GM21717 (cell line): ENCODE data around the gene SLC12A6.
A peak's percentile ranks its signal among the peaks of the same experiment; 100 is the strongest.
"Not testable (repeated sequence)": the region's sequence is repeated elsewhere in the genome, so short reads cannot be mapped to it uniquely, and the experiment has no call there.

Experiments
- ATAC-seq: cut with Tn5 transposase; IDR thresholded peaks from one replicate; pipeline ENCODE4 v1.9.1; 2021; ENCODE audit warnings: mild to moderate bottlenecking, moderate library complexity; ENCODE audit not compliant: unreplicated experiment

SLC12A6 gene

GRCh38 chr15:34209421-34210282 lies 127.9 kb downstream of the SLC12A6 start, which contains the start of gene KATNBL1:
Gene KATNBL1, minus strand, starts transcription at chr15:34210096. Its CDS starts 46,420 bp downstream, at chr15:34163676.
- peak; percentile 90 for ATAC-seq

GRCh38 chr15:34206011-34206410 lies 131.6 kb downstream of the SLC12A6 start:
- no peak for ATAC-seq

DNA sequence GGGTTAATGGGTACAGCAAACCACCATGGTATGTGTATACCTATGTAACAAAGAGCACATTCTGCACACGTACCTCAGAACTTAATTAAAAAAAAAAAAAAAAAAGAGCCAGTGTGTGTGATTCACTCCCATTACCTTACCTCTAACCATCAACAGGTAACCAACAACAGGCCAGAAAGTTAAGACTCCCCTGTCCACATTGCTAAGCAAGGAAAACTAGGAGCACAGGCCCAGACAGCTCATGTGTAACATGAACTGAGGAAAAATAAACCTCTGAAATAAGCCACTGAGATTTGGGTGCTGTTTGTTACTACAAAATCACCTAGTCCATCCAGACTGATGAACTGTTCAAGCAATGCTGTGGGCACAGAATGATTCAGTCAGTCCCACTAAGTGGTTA lies 133.6 kb downstream of the SLC12A6 start:
- no peak for ATAC-seq

GRCh38 chr15:34203305-34203704 lies 134.3 kb downstream of the SLC12A6 start:
- ATAC-seq = no peak

DNA sequence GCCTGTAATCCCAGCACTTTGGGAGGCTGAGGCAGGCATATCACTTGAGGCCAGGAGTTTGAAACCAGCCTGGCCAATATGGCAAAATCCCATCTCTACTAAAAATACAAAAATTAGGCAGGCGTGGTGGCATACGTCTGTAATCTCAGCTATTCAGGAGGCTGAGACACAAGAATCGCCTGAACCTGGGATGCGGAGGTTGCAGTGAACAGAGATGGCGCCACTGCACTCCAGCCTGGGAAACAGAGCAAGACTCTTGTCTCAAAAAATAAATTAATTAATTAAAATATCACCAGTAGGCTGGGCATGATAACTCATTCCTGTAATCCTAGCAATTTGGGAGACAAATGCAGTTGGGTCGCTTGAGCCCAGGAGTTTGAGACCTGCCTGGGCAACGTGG lies 144.3 kb downstream of the SLC12A6 start:
- ATAC-seq = not testable (repeated sequence)

- no peak for ATAC-seq
Observed at GRCh38 chr15:34188711-34189110, 148.9 kb downstream of the SLC12A6 start.

DNA sequence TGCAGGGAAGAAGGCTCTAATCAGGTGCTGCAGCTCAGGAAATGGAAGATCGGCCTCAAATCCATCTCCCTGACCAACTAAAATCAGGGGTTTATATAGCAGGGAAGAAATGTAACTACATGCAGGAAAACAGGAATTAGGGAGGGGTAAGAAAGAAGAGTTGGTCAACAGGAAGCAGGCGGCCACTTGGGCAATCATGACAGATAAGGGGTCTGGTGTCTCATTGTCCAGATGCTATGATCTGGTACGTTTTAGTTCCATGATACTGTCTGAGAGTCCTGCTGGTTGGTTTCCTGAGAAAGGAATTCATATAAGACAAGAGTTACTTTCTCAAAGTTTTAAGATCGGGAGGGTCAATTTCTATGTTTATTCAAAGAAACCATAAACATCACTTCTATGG lies 151.9 kb downstream of the SLC12A6 start:
- ATAC-seq = no peak

- no peak for ATAC-seq
Observed at GRCh38 chr15:34182942-34183341, 154.6 kb downstream of the SLC12A6 start.
